ENCODE data around the gene CLCA1. TPM values are rescaled to one million over a fixed set of nuclear protein-coding genes. Genes with fewer than 3 reads are reported as not detected.

Gene CLCA1
- not detected in 2 replicates for total RNA-seq

GRCh38 chr1:86468501-86468977 lies at the start of gene CLCA1:
Gene CLCA1, plus strand, starts transcription at chr1:86468927. Its CDS starts 45 bp downstream, at chr1:86468972.

GRCh38 chr1:86423873-86424272 lies 44.9 kb upstream of the CLCA1 start, which contains the start of gene CLCA2:
Gene CLCA2, plus strand, starts transcription at chr1:86424171. Its CDS starts 77 bp downstream, at chr1:86424248.

DNA sequence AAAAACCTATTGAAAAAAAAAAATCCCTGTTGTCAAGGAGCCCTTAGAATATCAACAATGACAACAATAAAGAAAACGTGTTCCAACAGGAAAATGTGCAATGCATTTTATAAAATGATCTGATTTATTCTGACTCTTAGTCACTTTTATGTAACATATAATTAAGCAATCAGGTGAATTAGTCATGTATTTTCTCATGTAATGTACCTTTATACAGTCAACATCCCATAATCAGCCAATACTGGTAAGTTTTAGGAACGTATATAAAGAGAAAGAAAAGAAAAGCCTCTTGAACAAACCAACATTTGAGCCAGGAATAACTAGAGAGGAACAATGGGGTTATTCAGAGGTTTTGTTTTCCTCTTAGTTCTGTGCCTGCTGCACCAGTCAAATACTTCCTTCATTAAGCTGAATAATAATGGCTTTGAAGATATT lies 78.1 kb downstream of the CLCA1 start, which contains the start of gene CLCA4:
TSS of gene CLCA4 (plus strand) at position 292 of the 435 bp plus-strand sequence. CDS start at position 334, 42 bp downstream.

Other genes starting within 250 kb of the CLCA1 start
- gene ODF2L, start 72.6 kb upstream of the CLCA1 start, total RNA-seq: 47.4 and 90.2 TPM in 2 replicates
- 0.10 and 0.65 TPM in 2 replicates for gene CLCA2, start 44.8 kb upstream of the CLCA1 start, total RNA-seq
- gene CLCA4, start 78.2 kb downstream of the CLCA1 start, total RNA-seq: not detected in 2 replicates
- 68.3 and 90.8 TPM in 2 replicates for gene SH3GLB1, start 235.6 kb downstream of the CLCA1 start, total RNA-seq